SH-SY5Y (cell line): Measurements from ENCODE around the gene DOK3.

Experiments used
- GATA2 ChIP-seq: IDR thresholded peaks from 2 replicates; pipeline ENCODE4 v1.6.1; 2011; ENCODE audit warnings: mild to moderate bottlenecking, low read depth, low read length
- GATA3 ChIP-seq: IDR thresholded peaks from 2 replicates; pipeline ENCODE4 v1.6.1; 2011; ENCODE audit warnings: low read depth, mild to moderate bottlenecking, low read length, moderate library complexity

GRCh38 chr5:177508221-177508611 is 1.4 kb downstream of the DOK3 start:
- TF ChIP-seq GATA2 (no peak), GATA3 (no peak)
